Measurements from ENCODE around the gene LEPR.

LEPR gene

GRCh38 chr1:65409816-65410326 lies 10.6 kb upstream of the LEPR start:
- Histone ChIP-seq H3K36me3 (ENCODE audit: control insufficient read depth, insufficient read depth, low read length) (peaks cover 5% of the 10 kb centered on the region), H3K4me1 (ENCODE audit: control insufficient read depth, insufficient read depth, low read length, poor library complexity, severe bottlenecking) (peaks cover 5% of the 10 kb centered on the region), H3K4me3 (ENCODE audit: extremely low read depth, insufficient read depth, low read length, poor library complexity, severe bottlenecking) (no peak overlapping the region), H3K9me3 (ENCODE audit: control insufficient read depth, low read length) (no peaks in the 10 kb centered on the region), H3K27ac (ENCODE audit: low read depth, low read length, severe bottlenecking) (no peak overlapping the region)
- 90 to 100% methylated on average over 1 to 2 of the region's 4 CpGs for WGBS, 2 experiments (ENCODE audit: insufficient coverage in 2 of 2)

GRCh38 chr1:65412256-65412983 lies 8.0 kb upstream of the LEPR start:
- WGBS, 2 experiments (ENCODE audit: insufficient coverage in 2 of 2), result 71 to 98% methylated on average over 1 to 4 of the region's 4 CpGs
- Histone ChIP-seq H3K9me3 (ENCODE audit: control insufficient read depth, low read length) (no peaks in the 10 kb centered on the region), H3K4me1 (ENCODE audit: control insufficient read depth, insufficient read depth, low read length, poor library complexity, severe bottlenecking) (peaks cover 10% of the 10 kb centered on the region), H3K36me3 (ENCODE audit: control insufficient read depth, insufficient read depth, low read length) (peaks cover 5% of the 10 kb centered on the region), H3K27ac (ENCODE audit: low read depth, low read length, severe bottlenecking) (no peak overlapping the region), H3K4me3 (ENCODE audit: extremely low read depth, insufficient read depth, low read length, poor library complexity, severe bottlenecking) (no peak overlapping the region)

GRCh38 chr1:65412984-65413375 lies 7.5 kb upstream of the LEPR start:
- Histone ChIP-seq H3K4me3 (ENCODE audit: extremely low read depth, insufficient read depth, low read length, poor library complexity, severe bottlenecking) (no peak overlapping the region), H3K36me3 (ENCODE audit: control insufficient read depth, insufficient read depth, low read length) (peaks cover 5% of the 10 kb centered on the region), H3K9me3 (ENCODE audit: control insufficient read depth, low read length) (no peaks in the 10 kb centered on the region), H3K4me1 (ENCODE audit: control insufficient read depth, insufficient read depth, low read length, poor library complexity, severe bottlenecking) (peaks cover 10% of the 10 kb centered on the region), H3K27ac (ENCODE audit: low read depth, low read length, severe bottlenecking) (no peak overlapping the region)
- 100% methylated on average over 1 to 2 of the region's 3 CpGs for WGBS, 2 experiments (ENCODE audit: insufficient coverage in 2 of 2)

GRCh38 chr1:65414538-65414937 lies 5.9 kb upstream of the LEPR start:
- WGBS, 2 experiments (ENCODE audit: insufficient coverage in 2 of 2), result no CpG with 5 or more reads among the region's 4 CpGs
- Histone ChIP-seq H3K36me3 (ENCODE audit: control insufficient read depth, insufficient read depth, low read length) (no peaks in the 10 kb centered on the region), H3K27ac (ENCODE audit: low read depth, low read length, severe bottlenecking) (no peak overlapping the region), H3K4me1 (ENCODE audit: control insufficient read depth, insufficient read depth, low read length, poor library complexity, severe bottlenecking) (peaks cover 10% of the 10 kb centered on the region), H3K9me3 (ENCODE audit: control insufficient read depth, low read length) (no peaks in the 10 kb centered on the region), H3K4me3 (ENCODE audit: extremely low read depth, insufficient read depth, low read length, poor library complexity, severe bottlenecking) (no peak overlapping the region)

GRCh38 chr1:65416767-65417166 lies 3.7 kb upstream of the LEPR start:
- no peaks in the 10 kb centered on the region for H3K9me3 ChIP-seq (ENCODE audit: control insufficient read depth, low read length)
- WGBS, 2 experiments (ENCODE audit: insufficient coverage in 2 of 2), result no CpG with 5 or more reads among the region's 1 CpG
- no peak overlapping the region for H3K27ac ChIP-seq (ENCODE audit: low read depth, low read length, severe bottlenecking)
- H3K4me3 ChIP-seq (ENCODE audit: extremely low read depth, insufficient read depth, low read length, poor library complexity, severe bottlenecking), result no peak overlapping the region
- H3K36me3 ChIP-seq (ENCODE audit: control insufficient read depth, insufficient read depth, low read length), result no peaks in the 10 kb centered on the region
- peaks cover 10% of the 10 kb centered on the region for H3K4me1 ChIP-seq (ENCODE audit: control insufficient read depth, insufficient read depth, low read length, poor library complexity, severe bottlenecking)

- no peaks in the 10 kb centered on the region for H3K9me3 ChIP-seq (ENCODE audit: control insufficient read depth, low read length)
- peaks cover 3% of the 10 kb centered on the region for H3K36me3 ChIP-seq (ENCODE audit: control insufficient read depth, insufficient read depth, low read length)
- H3K27ac ChIP-seq (ENCODE audit: low read depth, low read length, severe bottlenecking), result no peak overlapping the region
- WGBS, 2 experiments (ENCODE audit: insufficient coverage in 2 of 2), result 83 to 100% methylated on average over 1 of the region's 2 CpGs
- no peak overlapping the region for H3K4me3 ChIP-seq (ENCODE audit: extremely low read depth, insufficient read depth, low read length, poor library complexity, severe bottlenecking)
- peaks cover 15% of the 10 kb centered on the region for H3K4me1 ChIP-seq (ENCODE audit: control insufficient read depth, insufficient read depth, low read length, poor library complexity, severe bottlenecking)
Measured at GRCh38 chr1:65417729-65418128, 2.7 kb upstream of the LEPR start.

GRCh38 chr1:65418522-65419185 lies 1.8 kb upstream of the LEPR start:
- Histone ChIP-seq H3K9me3 (ENCODE audit: control insufficient read depth, low read length) (no peaks in the 10 kb centered on the region), H3K27ac (ENCODE audit: low read depth, low read length, severe bottlenecking) (no peak overlapping the region), H3K4me3 (ENCODE audit: extremely low read depth, insufficient read depth, low read length, poor library complexity, severe bottlenecking) (no peak overlapping the region), H3K36me3 (ENCODE audit: control insufficient read depth, insufficient read depth, low read length) (peaks cover 4% of the 10 kb centered on the region), H3K4me1 (ENCODE audit: control insufficient read depth, insufficient read depth, low read length, poor library complexity, severe bottlenecking) (peaks cover 23% of the 10 kb centered on the region)
- 100% methylated on average over 1 to 3 of the region's 4 CpGs for WGBS, 2 experiments (ENCODE audit: insufficient coverage in 2 of 2)

GRCh38 chr1:65419681-65420589 lies 533 bp upstream of the LEPR start:
- peaks cover 26% of the 10 kb centered on the region for H3K4me1 ChIP-seq (ENCODE audit: control insufficient read depth, insufficient read depth, low read length, poor library complexity, severe bottlenecking)
- peaks cover 12% of the 10 kb centered on the region for H3K36me3 ChIP-seq (ENCODE audit: control insufficient read depth, insufficient read depth, low read length)
- no peaks in the 10 kb centered on the region for H3K9me3 ChIP-seq (ENCODE audit: control insufficient read depth, low read length)
- H3K27ac ChIP-seq (ENCODE audit: low read depth, low read length, severe bottlenecking), result peak overlapping the region; percentile 98
- peak overlapping the region; percentile 72 for H3K4me3 ChIP-seq (ENCODE audit: extremely low read depth, insufficient read depth, low read length, poor library complexity, severe bottlenecking)
- WGBS, 2 experiments (ENCODE audit: insufficient coverage in 2 of 2), result 2% methylated on average over 26 to 29 of the region's 52 CpGs

GRCh38 chr1:65421351-65422025 lies 1.0 kb downstream of the LEPR start:
- Histone ChIP-seq H3K9me3 (ENCODE audit: control insufficient read depth, low read length) (no peaks in the 10 kb centered on the region), H3K4me3 (ENCODE audit: extremely low read depth, insufficient read depth, low read length, poor library complexity, severe bottlenecking) (peak overlapping the region; percentile 72), H3K36me3 (ENCODE audit: control insufficient read depth, insufficient read depth, low read length) (peaks cover 26% of the 10 kb centered on the region), H3K27ac (ENCODE audit: low read depth, low read length, severe bottlenecking) (peak overlapping the region; percentile 98), H3K4me1 (ENCODE audit: control insufficient read depth, insufficient read depth, low read length, poor library complexity, severe bottlenecking) (peaks cover 36% of the 10 kb centered on the region)
- WGBS, 2 experiments (ENCODE audit: insufficient coverage in 2 of 2), result 52 to 63% methylated on average over 2 of the region's 13 CpGs

All from mesodermal cell (in vitro differentiated cells).